NCI-H1436 (cell line): Measurements from ENCODE around the gene KMO.

Experiments used
- DNase-seq: peaks from one replicate; lab custom pipeline; 2025; lab: John Stamatoyannopoulos, UW

KMO gene

DNA sequence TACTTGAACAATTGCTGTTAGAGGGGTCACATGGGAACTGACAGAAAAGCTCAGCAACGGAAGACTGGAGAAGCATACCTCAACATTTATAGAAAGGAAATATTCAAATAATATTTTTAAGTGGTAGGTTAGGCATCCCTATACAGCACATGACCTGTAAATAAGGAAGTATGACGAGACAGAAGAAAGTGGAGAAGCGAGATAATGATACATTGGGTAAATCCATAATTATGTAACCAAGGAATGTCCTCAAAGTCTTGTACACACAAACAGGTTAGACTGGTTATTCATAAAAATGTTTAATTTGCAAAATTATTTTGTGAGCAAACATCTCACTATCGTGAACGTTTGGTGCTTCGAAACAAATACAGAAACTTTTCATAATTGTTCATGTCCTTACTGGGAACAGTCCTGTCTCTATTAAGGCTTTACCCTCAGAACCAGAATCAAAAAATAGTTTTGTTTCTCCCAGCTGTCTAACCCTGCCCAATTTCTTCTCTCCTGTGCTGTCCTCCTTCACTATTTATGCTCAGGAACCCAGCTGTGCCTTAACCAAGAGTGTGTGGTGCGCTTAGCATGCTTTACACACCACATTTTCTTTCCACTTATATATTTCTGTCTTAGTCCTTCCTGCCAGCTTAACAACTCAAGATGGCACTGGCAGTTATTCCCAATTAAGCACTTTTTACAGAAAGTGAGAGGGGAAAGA is 10.2 kb downstream of the KMO start:
- DNase-seq = no peak

DNA sequence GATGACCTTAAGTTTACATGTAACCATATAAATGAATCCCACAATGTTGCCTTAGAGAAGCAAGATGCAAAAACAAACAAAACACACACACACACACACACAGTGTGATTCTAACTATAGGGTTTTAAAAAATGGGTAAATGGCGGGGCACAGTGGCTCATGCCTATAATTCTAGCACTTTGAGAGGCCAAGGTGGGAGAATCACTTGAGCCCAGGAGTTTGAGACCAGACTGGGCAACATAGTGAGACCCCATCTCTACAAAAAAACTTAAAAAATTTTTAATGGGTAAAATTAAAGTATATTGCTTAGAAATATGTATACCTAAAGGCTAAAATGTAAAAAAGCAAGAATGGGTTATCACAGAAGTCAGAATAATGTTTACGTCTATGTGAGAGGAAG is 15.8 kb downstream of the KMO start:
- no peak for DNase-seq

DNA sequence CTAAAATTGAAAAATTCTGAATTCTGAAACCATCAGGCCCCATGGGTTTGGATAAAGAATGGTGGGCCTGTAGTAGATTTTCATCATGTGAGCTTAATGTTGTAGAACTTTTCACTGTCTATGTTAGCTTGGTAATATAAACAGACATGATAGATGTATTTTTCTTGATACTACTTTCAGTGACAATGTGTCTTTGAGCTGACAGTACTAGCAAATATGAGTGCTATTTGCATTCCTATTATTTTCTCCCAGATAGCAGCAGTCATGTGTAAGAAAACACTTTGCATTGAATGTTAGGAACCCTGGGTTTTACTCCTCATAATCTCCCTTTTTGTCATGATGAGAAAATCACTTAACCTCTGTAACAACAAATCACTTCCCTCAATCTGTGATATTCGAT is 18.1 kb downstream of the KMO start:
- DNase-seq = no peak

- no peak for DNase-seq
Observed at GRCh38 chr1:241551759-241552638, 19.8 kb downstream of the KMO start.

DNA sequence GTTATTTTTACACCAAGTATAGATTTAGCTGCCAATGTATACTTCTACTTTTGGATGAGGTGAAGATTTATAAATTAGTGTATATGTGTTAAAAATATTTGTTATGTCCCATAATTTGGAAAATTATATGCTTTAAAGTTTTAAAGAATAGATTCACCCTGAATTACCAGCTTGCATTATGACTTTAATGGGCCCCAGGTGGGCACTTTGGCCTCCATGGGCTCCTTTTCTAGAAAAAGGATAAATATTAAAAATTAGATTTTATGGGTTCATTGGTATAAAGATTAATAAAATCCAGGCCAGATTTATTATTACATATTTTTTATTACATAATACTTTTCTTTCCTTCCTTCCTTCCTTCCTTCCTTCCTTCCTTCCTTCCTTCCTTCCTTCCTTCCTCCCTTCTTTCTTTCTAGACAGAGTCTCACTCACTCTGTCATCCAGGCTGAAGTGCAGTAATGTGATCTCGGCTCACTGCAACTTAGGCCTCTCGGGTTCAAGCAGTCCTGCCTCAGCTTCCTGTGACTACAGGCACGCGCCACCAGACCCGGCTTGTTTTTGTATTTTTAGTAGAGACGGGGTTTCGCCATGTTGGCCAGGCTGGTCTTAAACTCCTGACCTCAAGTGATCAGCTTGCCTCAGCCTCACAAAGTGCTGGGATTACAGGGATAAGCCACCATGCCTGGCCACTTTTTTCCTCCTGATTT is 21.9 kb downstream of the KMO start:
- no peak for DNase-seq

GRCh38 chr1:241555526-241555925 is 23.3 kb downstream of the KMO start:
- DNase-seq = no peak

- DNase-seq = no peak
Observed at GRCh38 chr1:241557031-241557430, 24.9 kb downstream of the KMO start.

DNA sequence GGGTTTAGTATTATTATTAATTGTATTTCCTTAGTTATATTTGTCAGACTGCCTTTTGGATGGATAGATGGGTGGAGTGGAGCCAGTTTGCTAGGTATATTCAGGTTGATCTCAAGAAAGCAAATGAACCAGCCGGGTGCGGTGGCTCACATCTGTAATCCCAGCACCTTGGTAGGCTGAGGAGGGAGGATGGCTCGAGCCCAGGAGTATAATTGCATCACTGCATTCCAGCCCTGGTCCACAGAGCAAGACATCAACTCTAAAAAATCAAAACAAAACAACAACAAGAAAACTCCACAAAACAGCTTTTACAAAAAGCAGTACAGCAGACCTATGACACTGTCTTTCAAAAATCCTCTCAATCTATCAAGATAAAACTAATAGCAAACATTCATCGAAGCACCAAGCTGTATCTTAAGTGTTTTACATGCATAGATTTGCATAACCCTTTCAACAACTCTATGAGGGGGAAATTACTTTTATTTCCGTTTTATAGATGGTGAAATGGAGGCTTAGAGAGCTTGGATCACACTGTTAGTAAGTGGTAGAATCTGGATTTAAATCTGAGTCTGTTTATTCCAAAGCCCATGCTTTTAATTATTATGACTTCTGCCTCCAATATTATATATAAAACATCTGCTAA is 25.5 kb downstream of the KMO start:
- no peak for DNase-seq

DNA sequence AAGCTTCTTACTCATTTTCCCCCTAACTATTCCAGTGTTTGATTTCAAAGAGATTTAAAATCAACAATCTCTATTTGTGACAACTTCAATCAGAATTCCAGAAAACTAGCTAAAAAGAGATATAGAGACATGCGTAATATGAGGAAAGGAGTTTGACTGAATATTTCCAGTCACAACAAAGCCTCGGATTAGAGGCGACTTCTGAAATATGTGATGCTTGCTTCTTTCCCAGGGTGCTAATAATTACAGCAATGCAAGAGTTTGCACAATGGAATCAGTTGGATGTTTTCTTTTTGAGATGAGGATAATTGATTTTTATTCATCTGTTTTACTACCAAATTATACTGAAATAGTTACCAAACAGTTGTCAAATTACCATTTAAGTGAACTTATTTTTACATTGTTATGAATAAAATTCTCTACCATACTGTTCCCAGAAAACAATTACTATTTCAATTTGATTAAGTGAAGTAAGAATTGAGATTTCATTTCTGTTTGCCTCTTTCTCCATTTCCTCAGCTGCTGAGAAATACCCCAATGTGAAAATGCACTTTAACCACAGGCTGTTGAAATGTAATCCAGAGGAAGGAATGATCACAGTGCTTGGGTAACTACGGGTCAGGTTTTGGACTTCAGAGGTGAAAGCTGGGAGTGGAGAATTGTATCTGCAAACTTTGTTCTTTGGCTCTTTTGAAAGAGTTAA is 28.1 kb downstream of the KMO start:
- DNase-seq = no peak

DNA sequence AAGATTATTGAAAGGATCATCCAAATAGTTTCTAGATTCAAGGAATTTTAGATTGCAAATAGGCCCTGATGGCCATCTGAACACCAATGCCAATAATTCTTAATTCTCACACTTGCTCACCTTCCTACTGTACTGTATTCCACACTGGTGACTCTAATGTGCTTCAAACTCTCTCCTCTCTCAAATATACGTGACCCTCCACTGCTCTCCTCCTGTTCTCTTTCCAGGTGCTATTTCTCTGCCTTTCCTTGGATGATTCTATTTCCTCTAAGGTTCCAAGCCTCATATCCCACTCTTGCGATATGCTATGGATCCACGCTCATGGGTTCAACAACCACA is 28.6 kb downstream of the KMO start:
- DNase-seq = no peak

DNA sequence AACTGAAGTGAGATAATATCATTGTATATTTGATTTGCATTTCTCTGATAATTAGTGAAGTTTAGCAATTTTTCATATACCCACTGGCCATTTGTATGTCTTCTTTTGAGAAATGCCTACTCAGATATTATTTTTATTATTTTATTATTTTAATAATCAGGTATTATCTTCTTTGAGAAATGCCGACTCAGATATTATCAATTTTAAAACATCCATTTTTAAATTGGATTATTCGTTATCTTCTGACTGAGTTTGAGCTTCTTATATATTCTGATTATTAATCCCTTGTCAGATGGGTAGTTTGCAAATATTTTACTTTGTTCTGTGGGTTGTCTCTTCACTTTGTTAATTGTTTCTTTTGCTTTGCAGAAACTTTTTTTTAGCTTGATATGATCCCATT is 37.7 kb downstream of the KMO start:
- DNase-seq = no peak

DNA sequence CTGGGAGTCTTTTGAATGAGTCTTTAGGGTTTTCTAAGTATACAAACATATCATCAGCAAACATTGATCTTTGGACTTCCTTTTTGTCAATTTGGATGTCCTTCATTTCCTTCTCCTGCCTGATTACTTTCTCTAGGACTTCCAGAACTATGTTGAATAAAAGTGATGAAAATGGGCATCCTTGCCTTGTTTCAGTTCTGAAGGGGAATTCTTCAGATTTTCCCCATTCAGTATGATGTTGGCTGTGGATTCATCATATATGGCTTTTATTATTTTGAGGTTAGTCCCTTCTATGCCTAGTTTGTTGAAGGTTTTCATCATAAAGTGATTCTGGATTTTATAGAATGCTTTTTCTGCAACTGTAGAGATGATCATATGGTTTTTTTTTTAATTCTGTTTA is 42.0 kb downstream of the KMO start:
- no peak for DNase-seq

GRCh38 chr1:241579434-241579833 is 47.3 kb downstream of the KMO start:
- peak; percentile 3 for DNase-seq

DNA sequence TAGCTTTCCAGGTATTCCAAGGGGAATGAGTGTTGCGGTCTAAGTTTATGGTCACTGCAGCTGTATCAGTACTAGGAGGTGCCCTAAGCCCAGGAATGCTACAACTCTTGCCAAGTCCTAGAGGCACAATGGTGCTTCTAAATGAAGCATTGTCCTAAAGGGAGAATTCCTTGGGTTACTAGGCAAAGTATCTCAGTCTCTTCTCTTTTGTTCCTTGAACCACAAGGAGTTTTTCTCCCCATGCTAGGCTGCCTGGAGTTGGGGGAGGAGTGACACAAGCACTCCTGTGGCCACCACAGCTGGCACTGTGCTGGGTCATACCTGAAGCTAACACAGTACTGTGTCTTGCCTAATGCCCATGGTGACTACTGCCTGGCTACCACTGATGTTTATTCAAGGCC is 50.7 kb downstream of the KMO start:
- DNase-seq = no peak

DNA sequence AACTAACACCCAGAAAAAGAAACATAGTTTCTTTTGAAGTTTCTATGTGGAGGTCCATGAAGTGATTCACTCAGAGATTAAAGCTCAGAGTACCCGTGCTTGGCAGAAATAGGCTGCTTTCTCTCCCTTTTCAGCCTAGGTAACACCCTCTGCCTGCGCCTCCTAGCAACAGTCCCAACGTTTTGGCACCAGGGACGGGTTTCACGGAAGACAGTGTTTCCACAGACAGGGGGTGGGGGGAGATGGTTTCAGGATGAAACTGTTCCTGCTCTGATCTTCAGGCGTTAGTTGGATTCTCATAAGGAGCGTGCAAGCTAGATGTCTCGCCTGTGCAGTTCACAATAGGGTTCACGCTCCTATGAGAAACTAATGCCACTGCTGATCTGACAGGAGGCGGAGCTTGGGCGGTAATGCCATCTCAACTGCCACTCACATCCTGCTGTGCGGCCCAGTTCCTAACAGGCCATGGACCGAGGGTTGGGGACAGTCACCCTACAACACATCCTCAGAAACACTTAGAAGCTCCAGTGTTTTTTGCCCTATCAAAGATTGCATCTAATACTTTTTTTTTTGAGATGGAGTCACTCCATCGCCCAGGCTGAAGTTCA is 54.8 kb downstream of the KMO start:
- DNase-seq = no peak

GRCh38 chr1:241589521-241589920 is 57.3 kb downstream of the KMO start:
- no peak for DNase-seq

DNA sequence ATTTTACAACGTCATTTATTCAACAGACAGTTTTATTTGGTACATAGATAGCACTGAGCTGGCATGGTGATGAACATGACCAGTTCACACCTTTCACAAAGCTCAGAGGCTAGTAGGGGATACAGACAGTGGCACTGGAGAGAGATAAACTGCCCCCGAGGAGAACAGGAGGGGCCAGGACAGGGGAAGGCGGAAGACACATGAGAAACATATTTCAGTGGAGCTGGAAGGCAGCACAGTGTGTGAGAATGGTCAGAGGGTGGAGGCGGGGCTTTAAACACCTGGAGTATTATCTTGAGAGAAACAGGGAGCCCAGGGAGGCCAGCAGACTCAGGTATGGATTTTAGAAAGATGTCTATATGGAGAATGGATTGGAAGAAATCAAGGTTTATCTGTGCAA is 58.5 kb downstream of the KMO start:
- DNase-seq = no peak

DNA sequence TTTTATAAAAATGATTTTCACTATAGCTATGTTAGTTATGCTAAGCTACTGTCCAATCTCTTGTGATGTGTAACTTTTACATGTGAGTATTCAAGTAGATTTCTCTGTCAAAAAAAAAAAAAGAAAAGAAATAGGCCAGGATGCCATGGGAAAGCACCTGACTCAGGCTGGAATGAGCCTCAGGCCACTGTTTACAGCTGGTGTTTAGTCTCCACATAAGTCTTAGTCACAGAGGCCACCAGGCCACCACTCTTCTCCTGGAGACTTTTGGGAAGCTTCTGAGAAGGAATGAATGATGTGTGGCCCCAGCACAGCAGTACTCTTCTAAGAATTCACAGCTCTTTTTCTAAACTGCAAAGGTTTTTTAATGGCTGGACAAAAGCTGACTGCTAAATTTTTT is 59.1 kb downstream of the KMO start:
- no peak for DNase-seq

GRCh38 chr1:241591736-241592135 is 59.6 kb downstream of the KMO start:
- DNase-seq = no peak

- no peak for DNase-seq
Observed at GRCh38 chr1:241592273-241592958, 60.2 kb downstream of the KMO start.

DNA sequence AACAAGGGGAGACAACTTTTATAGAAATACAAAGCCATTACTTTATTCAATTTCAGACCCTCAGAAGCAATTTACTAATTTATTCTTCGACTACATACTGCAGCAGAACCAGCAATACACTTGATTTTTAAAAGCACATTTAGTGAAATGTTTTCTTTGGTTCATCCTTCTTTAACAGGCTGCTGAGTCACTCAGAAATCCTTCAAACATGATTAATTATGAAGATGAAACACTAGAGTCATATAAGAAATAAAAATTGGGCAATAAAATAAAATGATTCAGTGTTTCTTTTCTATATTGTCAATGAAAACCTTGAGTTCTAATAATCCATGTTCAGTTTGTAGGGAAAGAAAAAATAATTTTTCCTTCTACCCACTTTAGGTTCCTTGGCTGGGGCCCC is 61.0 kb downstream of the KMO start:
- DNase-seq = no peak
